ENCODE measurements around the gene FSTL5.

DNA sequence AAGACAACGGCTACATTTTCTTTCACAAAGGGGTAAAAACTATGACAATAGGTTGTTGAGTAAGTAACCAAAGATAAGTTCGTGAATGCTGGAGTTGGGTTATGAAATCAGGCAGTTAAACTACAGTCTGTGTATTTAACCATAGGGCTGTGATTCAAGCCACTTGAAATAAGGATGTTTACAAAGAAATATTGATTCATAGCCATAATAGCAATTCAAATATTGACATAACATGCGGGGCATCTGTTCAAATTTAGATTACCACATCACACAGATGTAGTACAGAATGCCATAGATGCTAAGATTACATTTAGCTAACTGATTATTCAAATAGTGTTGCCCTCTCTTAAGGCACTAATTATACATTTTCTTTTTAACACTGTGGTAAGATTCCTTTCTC, 364.1 kb downstream of the FSTL5 start:
- TF ChIP-seq, protein P1, sequence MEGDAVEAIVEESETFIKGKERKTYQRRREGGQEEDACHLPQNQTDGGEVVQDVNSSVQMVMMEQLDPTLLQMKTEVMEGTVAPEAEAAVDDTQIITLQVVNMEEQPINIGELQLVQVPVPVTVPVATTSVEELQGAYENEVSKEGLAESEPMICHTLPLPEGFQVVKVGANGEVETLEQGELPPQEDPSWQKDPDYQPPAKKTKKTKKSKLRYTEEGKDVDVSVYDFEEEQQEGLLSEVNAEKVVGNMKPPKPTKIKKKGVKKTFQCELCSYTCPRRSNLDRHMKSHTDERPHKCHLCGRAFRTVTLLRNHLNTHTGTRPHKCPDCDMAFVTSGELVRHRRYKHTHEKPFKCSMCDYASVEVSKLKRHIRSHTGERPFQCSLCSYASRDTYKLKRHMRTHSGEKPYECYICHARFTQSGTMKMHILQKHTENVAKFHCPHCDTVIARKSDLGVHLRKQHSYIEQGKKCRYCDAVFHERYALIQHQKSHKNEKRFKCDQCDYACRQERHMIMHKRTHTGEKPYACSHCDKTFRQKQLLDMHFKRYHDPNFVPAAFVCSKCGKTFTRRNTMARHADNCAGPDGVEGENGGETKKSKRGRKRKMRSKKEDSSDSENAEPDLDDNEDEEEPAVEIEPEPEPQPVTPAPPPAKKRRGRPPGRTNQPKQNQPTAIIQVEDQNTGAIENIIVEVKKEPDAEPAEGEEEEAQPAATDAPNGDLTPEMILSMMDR (IDR thresholded peaks at IDR 0.05; ENCODE audit: low read depth, low read length, poor library complexity, severe bottlenecking): no peak
- no peak for TF ChIP-seq EZH2phosphoT487 (IDR thresholded peaks at IDR 0.05; ENCODE audit: borderline replicate concordance, low read length)

All from DOHH2 (cell line).